Measurements from ENCODE around the gene DDR2. TPM values are rescaled to one million over a fixed set of nuclear protein-coding genes. Genes with fewer than 3 reads are reported as not detected.
"Not testable (repeated sequence)": the region's sequence is repeated elsewhere in the genome, so short reads cannot be mapped to it uniquely, and the experiment has no call there.

DDR2 gene
- total RNA-seq, 1 donor from 2014 or later = 3.9 TPM

GRCh38 chr1:162728573-162728972 is 96.3 kb downstream of the DDR2 start:
- no peak for TF ChIP-seq CTCF (conservative IDR thresholded peaks at IDR 0.05)
- Mint-ChIP-seq H3K9me3 (no peaks in the 10 kb centered on the region), H3K4me3 (no peak overlapping the region), H3K27me3 (ENCODE audit: low read depth) (no peaks in the 10 kb centered on the region), H3K36me3 (ENCODE audit: low read depth) (no peaks in the 10 kb centered on the region), H3K27ac (ENCODE audit: unreplicated experiment) (no peak overlapping the region), H3K4me1 (peaks cover 4% of the 10 kb centered on the region)
- DNase-seq (ENCODE audit: low read depth, low spot score) = no peak

GRCh38 chr1:162729195-162729774 is 97.0 kb downstream of the DDR2 start:
- H3K36me3 Mint-ChIP-seq (ENCODE audit: low read depth); H3K27ac Mint-ChIP-seq (ENCODE audit: unreplicated experiment); H3K4me1 Mint-ChIP-seq; DNase-seq (ENCODE audit: low read depth, low spot score); H3K9me3 Mint-ChIP-seq; H3K4me3 Mint-ChIP-seq; H3K27me3 Mint-ChIP-seq (ENCODE audit: low read depth): not testable (repeated sequence)

GRCh38 chr1:162732094-162732493 is 99.8 kb downstream of the DDR2 start:
- Mint-ChIP-seq H3K27ac (ENCODE audit: unreplicated experiment) (no peak overlapping the region), H3K4me3 (no peak overlapping the region), H3K27me3 (ENCODE audit: low read depth) (no peaks in the 10 kb centered on the region), H3K4me1 (peaks cover 4% of the 10 kb centered on the region), H3K36me3 (ENCODE audit: low read depth) (no peaks in the 10 kb centered on the region), H3K9me3 (no peaks in the 10 kb centered on the region)
- no peak for TF ChIP-seq CTCF (conservative IDR thresholded peaks at IDR 0.05)
- no peak for DNase-seq (ENCODE audit: low read depth, low spot score)

GRCh38 chr1:162732566-162733335 is 100.5 kb downstream of the DDR2 start:
- no peak for DNase-seq (ENCODE audit: low read depth, low spot score)
- Mint-ChIP-seq H3K36me3 (ENCODE audit: low read depth) (no peaks in the 10 kb centered on the region), H3K27ac (ENCODE audit: unreplicated experiment) (no peak overlapping the region), H3K9me3 (no peaks in the 10 kb centered on the region), H3K4me1 (peaks cover 4% of the 10 kb centered on the region), H3K27me3 (ENCODE audit: low read depth) (no peaks in the 10 kb centered on the region), H3K4me3 (no peak overlapping the region)
- TF ChIP-seq CTCF (conservative IDR thresholded peaks at IDR 0.05) = no peak

- no peak overlapping the region for H3K4me3 Mint-ChIP-seq
- no peaks in the 10 kb centered on the region for H3K9me3 Mint-ChIP-seq
- H3K27me3 Mint-ChIP-seq (ENCODE audit: low read depth) = no peaks in the 10 kb centered on the region
- H3K36me3 Mint-ChIP-seq (ENCODE audit: low read depth) = no peaks in the 10 kb centered on the region
- H3K4me1 Mint-ChIP-seq = peaks cover 4% of the 10 kb centered on the region
- no peak for DNase-seq (ENCODE audit: low read depth, low spot score)
- TF ChIP-seq CTCF (conservative IDR thresholded peaks at IDR 0.05) = no peak
- no peak overlapping the region for H3K27ac Mint-ChIP-seq (ENCODE audit: unreplicated experiment)
These were observed 101.0 kb downstream of the DDR2 start for GRCh38 chr1:162733336-162733590.

GRCh38 chr1:162734047-162734446 is 101.8 kb downstream of the DDR2 start:
- Mint-ChIP-seq H3K27me3 (ENCODE audit: low read depth) (no peaks in the 10 kb centered on the region), H3K9me3 (no peaks in the 10 kb centered on the region)

More at GRCh38 chr1:162734047-162734446, 101.8 kb downstream of the DDR2 start:
- Mint-ChIP-seq H3K4me1 (peaks cover 4% of the 10 kb centered on the region), H3K27ac (ENCODE audit: unreplicated experiment) (no peak overlapping the region), H3K36me3 (ENCODE audit: low read depth) (no peaks in the 10 kb centered on the region), H3K4me3 (no peak overlapping the region)
- DNase-seq (ENCODE audit: low read depth, low spot score) = no peak
- TF ChIP-seq CTCF (conservative IDR thresholded peaks at IDR 0.05) = no peak

Measured in neural crest cell (in vitro differentiated cells).